GM19452 (cell line): ENCODE measurements around the gene LTBP1.
"Not testable (repeated sequence)": the region's sequence is repeated elsewhere in the genome, so short reads cannot be mapped to it uniquely, and the experiment has no call there.

Source experiments
- ATAC-seq: cut with Tn5 transposase; IDR thresholded peaks from one replicate; pipeline ENCODE4 v1.9.1; 2021; ENCODE audit not compliant: unreplicated experiment

The LTBP1 gene

DNA sequence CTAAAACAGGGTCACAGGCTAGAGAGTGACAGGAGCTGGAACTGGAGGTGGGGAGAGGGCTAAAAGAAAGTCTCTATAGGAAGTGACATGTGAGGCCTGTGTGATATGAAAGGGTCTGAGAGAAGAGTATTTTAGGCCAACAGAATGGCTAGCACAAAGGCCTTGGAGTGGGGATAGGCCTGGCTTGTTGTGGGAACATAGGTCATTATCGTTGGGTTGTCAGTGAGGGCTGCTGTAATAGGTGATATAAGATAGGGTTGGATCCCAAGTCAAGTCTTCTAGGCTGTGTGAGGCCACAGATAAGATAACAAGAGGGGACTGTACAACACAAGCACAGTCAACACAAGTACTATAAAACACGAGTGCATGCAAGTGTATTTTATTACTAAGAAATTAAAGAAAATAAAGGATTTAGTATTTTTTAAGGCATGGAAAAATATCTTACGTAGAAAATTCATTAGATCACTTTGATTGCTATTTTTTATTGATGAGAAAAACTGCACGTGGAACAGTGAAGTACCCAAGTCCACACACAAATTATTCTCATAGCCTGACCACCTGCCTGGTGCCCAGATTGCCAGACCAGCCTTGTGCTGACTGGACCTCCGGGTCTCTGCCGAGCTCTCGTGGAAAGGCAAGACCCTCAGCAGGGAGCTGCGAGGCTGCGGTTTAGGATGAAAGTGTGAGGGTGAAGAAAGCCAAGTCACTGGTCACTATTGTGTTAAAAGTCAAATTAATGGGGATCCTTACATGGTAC, 14.1 kb downstream of the LTBP1 start:
- no peak for ATAC-seq

- ATAC-seq, result no peak
Measured at GRCh38 chr2:32962690-32963089, 15.9 kb downstream of the LTBP1 start.

- no peak for ATAC-seq
Measured at GRCh38 chr2:32963941-32964340, 17.2 kb downstream of the LTBP1 start.

DNA sequence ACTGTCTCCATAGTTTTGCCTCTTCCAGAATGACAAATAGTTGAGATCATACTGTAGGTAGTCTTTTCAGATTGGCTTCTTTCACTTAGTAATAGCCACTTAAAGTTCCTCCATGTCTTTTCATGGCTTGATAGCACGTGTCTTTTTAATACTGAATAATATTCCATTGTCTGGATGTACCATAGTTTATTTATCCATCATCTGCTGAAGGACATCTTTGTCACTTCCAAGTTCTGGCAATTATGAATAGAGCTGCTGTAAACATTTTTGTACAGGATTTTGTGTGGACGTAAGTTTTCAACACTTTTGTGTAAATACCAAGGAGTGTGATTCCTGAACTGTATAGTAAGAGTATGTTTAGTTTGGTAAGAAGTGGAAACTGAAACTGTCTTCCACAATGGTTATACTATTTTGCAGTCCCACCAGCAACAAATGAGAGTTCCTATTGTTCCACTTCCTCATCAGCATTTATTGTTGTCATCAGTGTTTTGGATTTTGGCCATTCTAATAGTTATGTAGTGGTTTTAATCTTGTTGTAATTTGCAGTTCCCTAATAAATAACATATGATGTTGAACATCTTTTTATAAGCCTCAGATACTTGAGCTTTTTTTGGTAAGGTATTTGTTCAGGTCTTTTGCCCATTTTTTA, 18.9 kb downstream of the LTBP1 start:
- ATAC-seq, result no peak

DNA sequence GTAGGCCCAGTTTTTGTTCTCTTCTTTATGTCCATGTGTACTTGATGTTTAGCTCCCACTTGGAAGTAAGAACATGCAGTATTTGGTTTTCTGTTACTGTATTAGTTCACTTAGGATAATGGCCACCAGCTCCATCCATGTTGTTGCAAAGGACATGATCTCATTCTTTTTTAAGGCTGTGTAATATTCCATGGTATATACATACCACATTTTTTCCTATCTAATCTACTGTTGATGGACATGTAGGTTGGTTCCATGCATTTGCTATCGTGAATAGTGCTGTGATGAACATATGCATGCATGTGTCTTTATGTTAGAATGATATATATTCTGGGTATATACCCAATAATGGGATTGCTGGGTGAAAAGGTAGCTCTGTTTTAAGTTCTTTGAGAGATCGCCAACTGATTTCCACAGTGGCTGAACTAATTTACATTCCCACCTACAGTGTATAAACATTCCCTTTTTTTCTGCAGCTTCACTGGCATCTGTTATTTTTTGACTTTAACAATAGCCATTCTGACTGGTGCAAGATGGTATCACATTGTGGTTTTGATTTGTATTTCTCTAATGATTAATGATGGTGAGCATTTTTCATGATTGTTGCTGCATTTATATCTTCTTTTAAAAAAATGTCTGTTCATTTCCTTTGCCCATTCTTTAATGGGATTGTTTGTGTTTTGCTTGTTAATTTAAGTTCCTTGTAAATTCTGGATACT, 22.9 kb downstream of the LTBP1 start:
- no peak for ATAC-seq

GRCh38 chr2:32973772-32974171, 27.0 kb downstream of the LTBP1 start:
- ATAC-seq, result not testable (repeated sequence)

GRCh38 chr2:32976409-32977063, 29.8 kb downstream of the LTBP1 start:
- no peak for ATAC-seq

DNA sequence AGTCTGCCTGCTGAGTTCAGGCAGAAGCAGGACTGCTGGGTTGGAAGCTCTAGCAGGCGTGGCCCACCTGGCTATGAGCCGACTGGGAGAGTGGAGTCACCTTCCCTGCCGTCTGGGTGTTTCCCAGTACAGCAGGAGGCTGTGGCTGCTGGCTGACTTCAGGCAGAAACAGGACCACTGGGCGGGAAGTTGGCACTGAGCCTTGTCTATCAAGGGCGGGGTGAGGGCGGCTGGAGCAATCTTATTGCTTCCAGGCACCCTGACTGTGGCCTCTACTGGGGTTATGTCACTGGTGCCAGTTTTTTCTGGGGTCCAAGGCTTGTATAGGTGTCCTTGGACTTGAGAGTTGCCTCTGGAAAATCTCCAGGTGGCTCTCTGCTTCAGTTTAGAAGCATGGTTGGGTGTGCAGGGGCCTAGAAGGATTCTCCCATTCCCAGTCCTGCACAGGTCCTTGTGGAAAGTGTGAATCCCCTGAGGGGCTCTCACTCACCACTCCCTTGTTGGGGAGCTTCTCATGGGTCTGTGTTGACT, 30.5 kb downstream of the LTBP1 start:
- ATAC-seq, result no peak

GRCh38 chr2:32981612-32982011, 34.9 kb downstream of the LTBP1 start:
- ATAC-seq, result no peak

DNA sequence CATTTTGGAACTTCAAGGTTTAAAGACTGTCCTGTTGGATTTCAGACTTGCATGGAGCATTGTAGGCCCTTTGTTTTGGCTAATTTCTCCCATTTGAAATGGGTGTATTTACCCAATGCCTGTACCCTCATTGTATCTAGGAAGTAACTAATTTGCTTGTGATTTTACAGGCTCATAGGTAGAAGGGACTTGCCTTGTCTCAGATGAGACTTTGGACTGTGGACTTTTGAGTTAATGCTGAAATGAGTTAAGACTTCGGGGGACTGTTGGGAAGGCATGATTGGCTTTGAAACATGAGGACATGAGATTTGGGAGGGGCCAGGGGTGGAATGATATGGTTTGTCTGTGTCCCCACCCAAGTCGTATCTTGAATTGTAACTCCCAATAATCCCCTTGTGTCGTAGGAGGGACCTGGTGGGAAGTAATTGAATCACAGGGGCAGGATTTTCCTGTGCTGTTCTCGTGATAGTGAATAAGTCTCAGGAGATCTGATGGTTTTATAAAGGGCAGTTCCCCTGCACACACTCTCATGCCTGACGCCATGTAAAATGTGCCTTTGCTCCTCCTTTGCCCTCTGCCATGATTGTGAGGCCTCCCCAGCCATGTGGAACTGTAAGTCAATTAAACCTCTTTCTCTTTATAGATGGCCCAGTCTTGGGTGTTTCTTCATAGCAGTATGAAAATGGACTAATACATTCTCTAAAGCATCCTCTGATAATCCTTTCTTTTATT, 36.6 kb downstream of the LTBP1 start:
- not testable (repeated sequence) for ATAC-seq

DNA sequence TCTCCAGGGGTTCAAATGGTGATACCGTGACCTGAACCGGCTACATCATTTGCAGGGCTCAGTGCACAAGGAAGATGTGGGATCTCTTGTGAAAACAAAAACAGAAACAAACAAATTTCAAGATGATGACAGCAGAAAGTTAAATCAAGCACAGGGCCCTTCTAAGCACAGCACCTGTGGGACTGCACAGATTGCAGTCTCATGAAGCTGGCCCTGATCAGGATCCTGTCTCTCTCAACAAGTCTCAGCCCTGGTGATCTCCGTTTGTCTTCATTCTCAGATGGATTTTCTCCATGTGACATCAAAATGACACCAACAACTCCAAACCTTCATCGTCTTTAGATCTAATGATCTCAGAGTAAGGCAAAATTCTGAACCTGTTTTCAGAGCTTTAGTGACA, 39.7 kb downstream of the LTBP1 start:
- no peak for ATAC-seq

DNA sequence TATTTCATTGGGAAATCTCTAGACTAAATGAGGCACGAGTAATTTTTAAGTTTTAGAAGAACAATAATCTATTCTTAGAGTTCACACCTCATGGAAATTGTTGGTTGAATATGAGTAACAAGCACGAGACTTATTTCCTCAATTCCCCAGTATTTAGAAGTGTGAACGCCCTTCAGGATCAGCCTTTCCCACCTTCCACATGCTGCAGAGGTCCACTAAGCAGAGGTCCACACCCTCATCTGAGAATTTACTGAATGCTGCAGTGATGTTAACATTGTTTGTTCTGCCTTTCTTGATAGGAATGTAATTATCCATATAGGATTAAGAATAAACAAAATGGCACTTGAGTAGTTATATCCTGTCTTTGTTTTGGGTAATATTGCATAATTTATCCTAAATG, 41.8 kb downstream of the LTBP1 start:
- ATAC-seq, result no peak

- no peak for ATAC-seq
Measured at GRCh38 chr2:32990556-32990955, 43.8 kb downstream of the LTBP1 start.

DNA sequence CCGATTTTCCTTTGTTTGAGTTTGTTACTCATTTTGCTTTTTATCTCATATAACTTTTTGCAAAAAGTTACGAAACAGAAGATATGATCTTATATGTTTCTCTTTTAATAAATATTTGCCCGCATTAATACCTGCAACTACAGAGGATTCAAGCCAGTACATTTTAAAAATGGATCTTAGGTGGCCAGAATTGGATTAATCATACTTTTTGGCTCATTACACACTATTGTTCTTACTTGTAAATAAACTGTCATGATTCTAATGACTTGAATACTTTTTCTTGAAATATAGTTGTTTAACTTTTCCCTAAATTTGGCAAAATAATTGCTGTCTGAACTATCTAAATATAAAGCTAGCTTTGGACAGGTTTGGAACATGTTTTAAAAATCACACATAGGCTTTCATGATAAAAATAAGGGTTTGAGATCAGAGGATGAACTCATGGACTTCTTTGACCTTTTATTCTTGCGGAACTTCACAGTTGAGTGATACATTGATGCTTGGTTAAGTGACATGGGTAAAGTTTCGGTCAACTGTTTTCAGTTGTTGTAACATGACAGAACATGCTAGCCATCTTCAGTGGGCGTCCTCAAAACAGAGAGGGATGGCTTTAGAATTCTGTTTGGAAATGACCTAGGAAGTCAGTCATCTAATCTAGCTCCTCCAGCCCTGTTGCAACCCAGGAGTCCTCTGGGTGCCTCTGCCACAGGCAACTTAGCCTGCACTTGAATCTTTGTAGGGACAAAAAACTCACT, 44.5 kb downstream of the LTBP1 start:
- no peak for ATAC-seq

DNA sequence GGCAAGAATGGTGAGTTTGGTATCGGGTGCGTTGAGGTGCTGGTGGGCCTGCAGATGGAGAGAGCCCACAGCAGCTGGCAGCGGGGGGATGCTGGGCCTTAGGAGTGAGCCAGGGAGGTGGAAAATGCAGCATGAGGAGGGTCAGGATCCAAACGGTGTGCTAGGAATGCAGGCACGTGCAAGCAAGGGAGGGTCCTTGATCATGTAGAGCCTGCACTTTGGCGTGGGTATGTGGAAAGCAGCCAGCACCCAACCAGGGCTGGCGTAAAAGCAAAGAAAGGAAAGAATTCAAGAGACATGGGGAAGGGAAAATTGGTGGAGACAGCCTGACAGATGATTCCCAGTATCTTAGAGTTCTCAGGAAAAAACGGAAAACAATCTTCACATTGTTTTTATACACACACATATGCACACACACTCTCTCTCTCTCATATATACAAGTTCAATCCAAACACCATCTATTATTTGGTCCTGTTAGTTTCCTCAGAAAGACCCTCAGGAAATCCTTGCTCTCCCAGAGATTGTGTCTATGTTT, 46.3 kb downstream of the LTBP1 start:
- ATAC-seq, result no peak

- no peak for ATAC-seq
Measured at GRCh38 chr2:32997705-32998104, 51.0 kb downstream of the LTBP1 start.

GRCh38 chr2:33000986-33001385, 54.2 kb downstream of the LTBP1 start:
- ATAC-seq, result no peak

DNA sequence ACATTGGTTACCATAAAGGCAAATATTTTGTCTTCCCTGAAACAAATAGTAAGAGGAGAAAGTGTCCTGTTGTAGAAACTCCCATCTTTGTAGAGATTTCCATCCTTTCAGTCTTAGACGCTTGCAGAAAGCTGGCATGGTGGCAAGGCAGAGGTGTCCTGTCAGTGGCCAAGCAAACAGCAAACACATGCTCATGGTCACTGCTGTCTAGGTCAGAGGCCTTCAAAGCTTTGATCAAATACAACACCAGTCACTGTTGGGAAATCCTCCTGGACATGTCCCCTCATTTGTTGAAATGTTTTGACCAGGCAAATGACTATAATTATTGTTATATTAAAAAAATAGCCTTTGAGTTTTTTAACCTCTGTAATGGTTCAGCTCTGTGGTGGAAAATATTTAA, 55.1 kb downstream of the LTBP1 start:
- no peak for ATAC-seq

- ATAC-seq, result no peak
Measured at GRCh38 chr2:33002863-33003262, 56.1 kb downstream of the LTBP1 start.

DNA sequence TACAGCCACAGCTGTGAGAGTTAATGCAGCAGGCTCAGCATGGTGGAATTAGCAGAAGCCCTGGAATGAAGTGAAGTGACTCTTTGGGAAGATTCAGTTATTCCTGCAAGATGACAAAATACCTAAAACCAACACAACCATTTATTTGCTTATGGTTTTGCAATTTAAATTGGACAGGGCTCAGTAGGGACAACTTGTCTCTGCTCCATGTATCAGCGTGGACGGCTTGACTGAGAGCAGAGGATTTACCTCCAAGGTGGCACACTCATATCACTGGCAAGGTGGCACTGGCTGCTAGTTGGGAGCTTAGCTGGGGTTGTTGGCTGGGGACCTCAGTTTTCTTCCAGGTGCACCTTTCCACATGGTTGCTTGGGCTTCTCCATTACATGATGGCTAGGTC, 58.3 kb downstream of the LTBP1 start:
- no peak for ATAC-seq
